COR-L47 (cell line): ENCODE measurements around the gene BUD23.
"Not testable (repeated sequence)": the region's sequence is repeated elsewhere in the genome, so short reads cannot be mapped to it uniquely, and the experiment has no call there.

Experiments
- DNase-seq: peaks from one replicate; lab custom pipeline; 2025; lab: John Stamatoyannopoulos, UW

BUD23 gene

GRCh38 chr7:73683056-73683787, at the start of gene BUD23, which contains the start of gene DNAJC30:
Gene BUD23, plus strand, starts transcription at chr7:73683597. Its CDS starts 29 bp downstream, at chr7:73683626.
Gene DNAJC30, minus strand, starts transcription at chr7:73683453. Its CDS starts 30 bp downstream, at chr7:73683423.
- peak; percentile 95 for DNase-seq

GRCh38 chr7:73633844-73634243, 49.6 kb upstream of the BUD23 start:
- no peak for DNase-seq

- DNase-seq: no peak
These were observed 47.8 kb upstream of the BUD23 start for GRCh38 chr7:73635428-73636200.

GRCh38 chr7:73638911-73639310, 44.5 kb upstream of the BUD23 start:
- no peak for DNase-seq

GRCh38 chr7:73642834-73643233, 40.6 kb upstream of the BUD23 start:
- no peak for DNase-seq

- DNase-seq: no peak
These were observed 38.6 kb upstream of the BUD23 start for GRCh38 chr7:73644688-73645286.

- no peak for DNase-seq
These were observed 37.7 kb upstream of the BUD23 start for GRCh38 chr7:73645643-73646174.

GRCh38 chr7:73646785-73647724, 36.3 kb upstream of the BUD23 start:
- DNase-seq: no peak

GRCh38 chr7:73647725-73648592, 35.4 kb upstream of the BUD23 start:
- no peak for DNase-seq

- no peak for DNase-seq
These were observed 34.6 kb upstream of the BUD23 start for GRCh38 chr7:73648593-73649332.

- no peak for DNase-seq
These were observed 33.8 kb upstream of the BUD23 start for GRCh38 chr7:73649576-73649975.

- DNase-seq: no peak
These were observed 32.9 kb upstream of the BUD23 start for GRCh38 chr7:73650524-73650923.

- DNase-seq: no peak
These were observed 30.9 kb upstream of the BUD23 start for GRCh38 chr7:73652541-73652949.

GRCh38 chr7:73655309-73655708, 28.1 kb upstream of the BUD23 start:
- not testable (repeated sequence) for DNase-seq

GRCh38 chr7:73659983-73660382, 23.4 kb upstream of the BUD23 start:
- no peak for DNase-seq

- not testable (repeated sequence) for DNase-seq
These were observed 22.8 kb upstream of the BUD23 start for GRCh38 chr7:73660594-73660993.

GRCh38 chr7:73663033-73663432, 20.4 kb upstream of the BUD23 start:
- no peak for DNase-seq

- DNase-seq: peak; percentile 79
These were observed 15.9 kb upstream of the BUD23 start, which contains the start of gene VPS37D for GRCh38 chr7:73667344-73668102. Gene VPS37D, plus strand, starts transcription at chr7:73667831. Its CDS starts 128 bp downstream, at chr7:73667959.
